GM21529 (cell line): Measurements from ENCODE around the gene CTXND1.

ENCODE experiments used
- ATAC-seq: cut with Tn5 transposase; IDR thresholded peaks from one replicate; pipeline ENCODE4 v1.9.1; 2021; ENCODE audit not compliant: unreplicated experiment

Gene CTXND1

DNA sequence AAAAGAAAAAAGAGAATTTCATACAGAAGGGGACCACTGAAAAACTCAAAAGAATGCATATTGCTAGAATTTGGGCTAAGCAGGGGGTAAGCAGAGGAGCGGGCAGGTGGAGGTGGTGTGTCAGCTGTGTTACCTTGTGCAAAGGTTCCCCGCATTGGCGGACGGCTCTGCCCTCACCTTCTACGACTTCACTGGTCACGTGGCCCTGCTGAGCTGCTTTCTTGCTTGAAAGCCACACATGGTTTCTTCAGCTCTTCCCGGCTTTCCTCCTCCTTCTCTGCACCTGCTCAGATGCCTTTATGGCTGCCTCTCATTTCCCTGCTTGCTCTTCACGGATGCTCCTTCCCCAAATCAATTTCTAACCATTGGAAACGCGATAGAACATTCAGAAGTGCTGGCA is 68.7 kb downstream of the CTXND1 start:
- ATAC-seq: no peak

DNA sequence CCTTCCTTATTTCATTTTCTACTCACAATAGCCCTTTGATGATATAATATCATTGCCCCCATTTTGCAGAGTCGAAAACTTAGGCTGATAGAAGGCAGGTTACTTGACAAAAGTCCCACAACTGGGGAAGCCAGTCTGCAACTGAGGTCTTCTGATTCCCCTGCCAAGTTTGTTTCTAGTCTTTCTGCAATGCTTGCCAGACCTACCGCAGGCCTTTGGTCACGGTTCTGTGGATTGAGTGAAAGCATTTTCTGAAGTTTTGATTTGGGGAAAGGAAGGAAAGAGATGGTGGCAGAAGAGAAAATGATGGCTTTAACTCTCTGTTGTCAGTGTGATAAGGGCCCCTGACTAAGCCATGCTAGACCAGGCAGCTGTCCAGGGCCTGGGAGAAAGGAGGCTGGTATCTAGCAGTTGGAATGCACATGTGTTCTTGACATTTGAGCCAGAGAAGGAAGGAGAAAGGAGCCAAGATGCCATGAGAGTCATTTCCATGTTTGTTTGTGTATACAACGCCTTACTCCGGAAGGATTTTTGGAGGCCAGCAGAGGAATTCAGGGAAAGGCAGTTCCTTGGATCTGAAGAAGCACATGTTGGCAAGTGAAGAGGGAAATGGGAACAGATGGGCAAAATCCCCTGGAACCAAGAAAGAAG is 69.3 kb downstream of the CTXND1 start:
- no peak for ATAC-seq

DNA sequence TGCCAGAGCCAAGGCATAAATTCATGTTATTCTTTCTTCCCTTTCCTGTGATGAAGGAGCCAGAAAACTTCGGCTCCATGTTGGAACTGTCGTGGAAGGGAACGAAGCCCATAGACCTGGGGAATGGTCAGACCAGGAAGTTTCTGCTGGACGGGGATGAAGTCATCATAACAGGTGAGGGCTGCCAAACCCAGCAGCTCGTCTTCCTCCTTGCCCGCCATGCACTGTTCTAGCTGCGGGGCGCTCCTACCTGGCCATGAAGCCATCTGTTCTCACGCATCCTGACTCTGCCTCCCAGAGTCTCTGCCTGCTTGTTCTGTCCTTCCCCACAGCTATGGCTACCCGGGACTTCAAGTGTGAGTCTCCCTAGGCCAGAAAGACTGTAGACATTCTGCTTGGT is 71.0 kb downstream of the CTXND1 start:
- ATAC-seq: no peak

DNA sequence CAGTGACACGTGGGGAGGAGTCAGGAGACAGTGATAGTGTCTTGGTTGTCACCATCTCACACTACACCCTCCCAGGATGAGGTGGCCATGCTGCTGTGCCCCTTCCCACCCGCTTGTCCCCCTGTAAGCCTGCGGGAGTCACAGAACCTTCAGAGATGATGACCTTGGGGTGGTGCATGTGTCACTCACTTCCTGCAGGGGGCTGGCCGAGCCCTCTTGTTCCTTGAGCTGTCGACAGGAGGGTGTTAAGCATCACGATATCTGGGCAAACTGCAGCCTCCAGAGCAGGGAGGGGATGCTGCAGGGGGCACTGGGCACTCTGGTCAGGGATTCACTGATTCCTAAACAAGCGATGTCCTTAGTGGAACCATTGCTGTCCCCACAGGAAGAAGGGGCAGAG is 71.5 kb downstream of the CTXND1 start:
- ATAC-seq: no peak

DNA sequence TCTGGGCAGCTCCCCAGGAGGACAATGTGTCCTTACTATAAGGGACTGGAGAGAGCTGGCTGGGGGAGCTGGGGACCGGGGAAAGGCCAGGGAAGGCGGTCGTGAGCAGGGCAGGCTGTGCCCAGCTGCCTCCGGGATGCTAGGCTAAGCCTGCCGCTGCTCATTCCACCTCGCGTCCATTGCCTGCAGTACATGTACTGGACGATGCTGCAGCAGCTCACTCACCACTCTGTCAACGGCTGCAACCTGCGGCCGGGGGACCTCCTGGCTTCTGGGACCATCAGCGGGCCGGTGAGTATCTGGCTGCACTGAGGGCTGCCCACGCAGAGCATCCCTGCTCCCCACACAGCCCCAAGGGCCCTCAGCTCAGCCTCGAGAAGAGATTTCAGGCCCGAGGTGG is 72.1 kb downstream of the CTXND1 start:
- no peak for ATAC-seq

DNA sequence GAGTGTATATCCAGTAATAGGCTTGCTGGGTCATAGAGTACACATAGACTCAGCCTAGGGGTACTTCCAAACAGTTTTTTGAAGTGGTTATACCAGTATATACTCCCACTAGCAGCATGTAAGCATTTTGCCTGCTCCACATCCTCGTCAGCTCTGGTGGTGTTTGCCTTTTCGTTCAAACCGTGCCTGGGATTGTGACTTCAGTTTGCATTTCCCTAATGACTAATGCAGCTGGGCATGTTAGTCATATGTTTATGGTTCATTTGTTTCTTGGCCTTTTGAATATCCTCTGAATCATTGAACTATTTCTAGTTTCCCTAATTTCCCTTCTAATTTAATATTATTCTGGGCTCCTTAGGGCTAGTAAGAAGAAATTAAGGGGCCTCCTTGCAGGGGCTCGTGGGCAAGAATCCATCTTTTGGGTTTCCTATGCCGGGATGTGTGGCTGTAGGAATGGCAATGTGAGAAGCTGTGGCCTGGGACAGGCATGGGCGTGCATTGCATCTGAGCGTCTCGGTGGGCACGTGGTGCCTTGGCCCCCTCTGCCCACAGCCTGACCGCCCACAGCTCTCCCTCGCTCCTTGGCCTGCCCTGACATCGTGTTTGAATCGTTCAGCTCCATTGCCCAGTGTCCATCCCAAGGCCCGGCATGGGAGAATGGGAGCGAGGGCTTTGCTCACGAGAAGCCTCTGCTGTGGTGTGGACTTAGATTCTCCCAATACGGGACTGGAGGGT is 72.8 kb downstream of the CTXND1 start:
- no peak for ATAC-seq

DNA sequence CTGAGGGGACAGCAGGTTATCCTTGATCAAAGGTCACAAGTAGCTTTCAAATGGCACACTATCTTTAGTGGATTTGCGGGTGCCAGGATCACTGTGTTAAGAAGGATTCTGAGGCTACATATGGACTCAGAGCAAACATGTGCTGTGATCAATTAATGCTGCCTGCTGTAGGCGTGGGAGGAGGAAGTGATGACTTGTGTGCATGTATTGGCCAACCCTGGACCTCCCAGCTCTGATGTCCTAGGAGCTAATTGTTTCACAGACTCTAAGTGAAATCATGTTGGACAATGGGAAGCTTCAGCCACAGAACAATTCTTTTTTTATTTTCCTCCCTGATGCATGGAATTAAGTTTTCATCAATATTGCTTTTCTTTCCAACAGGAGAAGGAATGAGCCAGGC is 74.9 kb downstream of the CTXND1 start:
- ATAC-seq: no peak

DNA sequence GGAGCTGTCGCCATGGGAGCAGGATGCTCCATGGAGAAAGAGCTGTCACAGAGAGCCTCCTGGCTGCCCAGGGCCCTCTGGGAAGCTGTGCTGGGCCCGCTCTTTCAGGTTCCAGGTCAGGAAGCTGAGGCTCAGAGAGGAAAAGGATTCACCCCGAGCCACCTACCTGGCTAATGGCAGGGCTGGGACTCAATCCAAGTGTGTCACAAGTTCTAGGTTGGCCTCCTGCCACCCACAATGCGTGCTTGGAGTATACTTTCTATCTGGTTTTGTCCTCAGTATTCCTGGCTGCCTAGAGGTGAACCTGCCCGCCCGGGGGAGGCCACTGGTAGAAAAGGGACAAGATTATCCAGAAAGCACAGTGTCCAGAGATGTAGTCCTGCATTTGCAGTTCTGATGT is 75.6 kb downstream of the CTXND1 start:
- ATAC-seq: no peak

DNA sequence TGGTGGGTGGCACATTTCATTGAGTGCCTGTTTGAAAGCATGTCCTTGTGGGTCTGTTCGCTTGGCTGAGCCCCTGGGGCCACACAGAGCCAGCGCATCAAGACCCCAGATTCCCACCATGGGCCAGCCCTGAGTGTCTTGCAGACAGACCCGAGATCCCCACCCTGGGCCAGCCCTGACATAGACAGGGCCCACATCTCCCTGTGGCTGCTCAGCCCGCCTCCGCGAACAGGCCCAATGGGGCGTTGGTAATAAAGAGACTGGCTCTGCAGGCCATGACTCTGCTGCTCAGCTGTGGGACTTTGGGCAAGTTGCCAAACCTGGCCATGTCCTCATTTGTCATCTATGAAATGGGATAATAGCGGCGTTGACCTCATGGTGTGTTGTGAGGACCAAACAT is 76.6 kb downstream of the CTXND1 start:
- ATAC-seq: no peak

DNA sequence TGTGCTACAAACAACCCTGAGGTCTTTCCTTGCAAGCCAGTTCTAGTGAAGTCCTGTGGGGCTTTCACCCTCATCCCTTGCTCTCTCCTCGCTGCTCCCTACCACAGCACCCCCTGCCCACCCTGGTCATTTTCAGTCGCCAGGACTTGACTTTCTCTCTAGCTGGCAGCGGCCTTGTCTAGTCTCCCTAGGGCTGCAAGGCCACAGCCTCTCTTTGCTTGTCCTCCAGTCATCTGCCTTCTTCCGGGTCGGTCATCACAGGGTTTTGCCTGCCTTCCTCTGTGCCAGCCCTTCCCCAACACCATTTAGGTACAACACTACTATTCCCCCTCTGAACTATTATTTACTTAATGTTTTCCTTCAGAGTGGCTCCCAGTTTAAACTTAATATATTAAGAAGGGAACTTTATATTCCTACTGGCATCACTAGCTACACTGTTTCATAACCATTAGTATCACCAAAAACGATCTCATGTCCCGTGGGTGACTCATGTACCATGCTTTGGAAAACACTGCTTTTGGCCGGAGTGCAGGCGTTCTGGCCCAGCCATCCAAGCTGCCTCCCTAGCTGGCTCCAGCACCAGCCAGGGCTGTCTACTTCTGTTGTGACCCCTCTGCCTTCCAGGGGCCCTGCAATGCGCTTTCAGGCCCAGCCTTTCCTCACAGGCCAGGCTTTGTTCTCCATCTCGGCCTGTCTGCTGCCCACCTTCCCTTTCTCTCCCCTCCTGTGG is 77.8 kb downstream of the CTXND1 start:
- no peak for ATAC-seq

DNA sequence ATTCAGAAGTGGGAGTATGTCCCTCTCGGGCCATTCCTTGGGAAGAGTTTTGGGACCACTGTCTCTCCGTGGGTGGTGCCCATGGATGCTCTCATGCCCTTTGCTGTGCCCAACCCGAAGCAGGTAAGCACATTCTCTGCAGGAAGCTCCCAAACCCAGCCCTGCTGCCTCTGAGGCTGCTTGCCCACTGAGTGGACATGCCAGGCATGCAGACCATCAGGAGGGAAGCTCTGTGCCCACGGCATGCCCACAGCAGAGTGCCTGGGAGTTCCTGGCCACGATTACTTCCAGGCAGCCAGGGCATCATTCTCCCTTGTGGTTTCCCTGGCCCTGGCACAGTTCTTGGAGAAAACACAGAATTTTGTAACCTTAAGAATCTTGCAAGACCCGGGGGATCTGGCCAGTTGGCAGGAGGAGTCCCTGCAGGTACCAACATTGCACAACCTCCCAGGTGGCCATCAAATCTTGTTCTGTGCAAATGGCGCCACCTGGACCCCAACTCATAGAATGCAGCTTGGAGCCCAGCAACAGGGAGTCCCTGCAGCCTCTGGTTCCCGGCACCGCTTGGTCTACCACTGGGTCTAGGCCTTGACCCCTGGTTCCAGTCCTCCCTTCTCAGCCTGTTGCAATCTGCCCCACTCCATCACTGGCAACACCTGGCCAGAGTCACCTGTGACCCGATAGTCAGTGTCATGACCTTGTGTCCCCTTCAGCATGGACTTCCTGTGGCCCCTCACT is 78.8 kb downstream of the CTXND1 start:
- ATAC-seq: peak; percentile 72

DNA sequence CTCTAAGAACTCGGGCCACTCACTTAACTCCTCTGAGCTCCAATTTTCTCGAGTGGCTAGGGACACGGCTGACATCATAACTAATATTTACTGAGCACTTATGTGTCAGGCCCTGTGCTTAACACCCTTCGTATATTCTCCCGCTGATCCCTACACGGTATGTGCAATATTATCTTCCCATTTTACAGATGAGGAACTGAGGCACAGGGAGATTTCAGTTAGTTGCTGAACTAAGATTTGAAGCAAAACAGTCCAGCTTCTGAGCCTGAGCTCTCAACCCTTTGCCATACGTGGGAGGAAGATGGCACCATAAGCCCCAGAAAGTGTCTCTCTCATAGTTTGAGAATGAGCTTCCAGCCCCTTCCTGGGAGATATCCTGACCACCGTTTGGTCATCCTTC is 79.6 kb downstream of the CTXND1 start:
- ATAC-seq: no peak

DNA sequence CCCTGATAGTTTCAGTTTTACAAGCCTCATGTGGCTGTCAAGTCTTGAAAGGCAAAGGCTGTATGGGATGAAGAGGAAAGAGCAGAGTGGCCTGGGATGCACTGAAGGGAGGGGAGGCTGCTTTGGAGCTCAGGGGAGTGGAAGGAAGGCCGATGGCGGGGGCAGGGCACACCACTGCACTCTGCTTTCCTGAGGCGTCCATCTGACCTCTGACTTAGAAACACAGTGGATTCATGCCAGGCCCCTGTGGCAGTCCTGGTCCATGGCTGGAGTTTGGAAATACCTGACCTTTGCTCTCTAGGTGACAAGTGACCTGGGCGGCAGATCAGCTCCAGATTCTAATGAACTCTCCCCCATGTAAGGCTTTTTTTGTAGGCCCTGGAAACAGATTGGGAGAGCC is 80.2 kb downstream of the CTXND1 start:
- no peak for ATAC-seq

DNA sequence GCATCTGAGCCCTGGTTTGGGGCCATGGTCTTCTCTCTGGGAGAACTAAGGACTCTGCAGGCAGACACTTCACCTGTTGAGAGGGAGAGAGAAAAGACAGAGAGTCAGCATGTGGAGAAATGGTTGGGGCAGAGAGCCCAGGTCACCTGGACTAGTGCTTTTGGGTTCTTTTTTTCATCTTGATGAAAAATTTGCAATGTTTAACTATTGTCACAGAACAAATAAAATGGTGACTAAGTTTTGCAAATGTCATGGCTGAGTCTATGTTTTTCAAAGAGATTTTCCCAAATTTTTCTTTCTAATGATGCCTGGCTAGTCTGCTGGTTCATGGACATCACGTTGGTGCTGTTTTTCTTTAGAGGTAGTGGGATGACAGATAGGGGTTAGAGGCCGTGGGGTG is 81.4 kb downstream of the CTXND1 start:
- ATAC-seq: no peak

DNA sequence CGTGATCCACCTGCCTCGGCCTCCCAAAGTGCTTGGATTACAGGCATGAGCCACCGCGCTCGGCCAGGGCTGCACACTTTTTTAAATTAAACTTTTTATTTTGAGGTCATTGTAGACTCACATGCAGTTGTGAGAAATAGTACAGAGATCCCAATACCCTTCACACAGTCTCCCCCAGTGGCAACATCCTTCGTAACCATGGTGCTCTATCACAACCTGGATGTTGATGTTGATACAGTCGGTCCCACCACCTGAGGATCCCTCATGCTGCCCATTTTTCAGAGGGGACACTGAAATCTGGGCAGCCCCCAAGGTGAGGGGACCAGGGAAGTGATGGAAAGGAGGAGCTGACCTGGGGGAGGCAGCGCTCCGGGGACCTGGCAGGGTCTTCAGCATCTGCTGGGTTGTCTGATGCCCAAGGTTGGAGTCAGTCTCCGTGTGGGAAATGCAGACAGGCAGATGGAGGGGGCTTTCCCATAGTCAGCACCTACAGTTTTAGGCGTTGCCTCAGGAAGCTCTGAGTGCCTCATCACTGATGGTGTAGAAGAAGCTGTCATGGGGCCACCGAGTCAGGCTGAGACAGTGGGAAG is 82.2 kb downstream of the CTXND1 start:
- no peak for ATAC-seq

DNA sequence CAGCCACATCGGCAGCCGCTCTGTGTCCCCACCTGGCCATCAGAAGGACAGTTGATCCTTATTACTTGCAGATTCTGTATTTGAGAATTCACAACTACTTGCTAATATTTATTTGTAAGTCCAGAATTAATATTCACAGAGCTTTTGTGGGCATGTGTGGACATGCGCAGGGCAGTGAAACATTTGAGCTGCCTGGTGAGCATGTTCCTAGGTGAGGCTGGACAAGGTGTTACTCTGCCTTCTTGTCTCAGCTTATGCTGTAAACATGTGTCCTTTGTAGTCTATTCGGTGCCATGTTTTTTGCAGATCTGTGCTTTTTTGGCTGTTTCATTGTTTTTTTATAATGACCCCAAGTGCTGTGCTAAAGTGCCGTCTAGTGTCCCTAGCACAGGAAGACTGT is 83.6 kb downstream of the CTXND1 start:
- no peak for ATAC-seq

DNA sequence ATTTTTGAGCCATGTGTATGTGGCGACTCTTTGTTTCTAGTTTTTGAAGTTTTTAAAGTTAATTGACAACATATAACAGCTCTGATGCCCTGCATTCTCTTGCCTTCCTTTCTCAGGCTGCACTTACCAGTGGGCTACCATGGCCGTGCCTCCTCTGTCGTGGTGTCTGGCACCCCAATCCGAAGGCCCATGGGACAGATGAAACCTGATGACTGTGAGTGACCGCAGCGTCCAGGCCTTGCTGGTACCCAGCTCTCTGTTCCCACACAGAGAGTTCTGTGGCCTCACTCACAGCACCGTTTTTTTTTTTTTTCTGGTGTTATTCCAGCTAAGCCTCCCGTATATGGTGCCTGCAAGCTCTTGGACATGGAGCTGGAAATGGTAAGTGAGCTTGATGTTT is 84.1 kb downstream of the CTXND1 start:
- no peak for ATAC-seq

DNA sequence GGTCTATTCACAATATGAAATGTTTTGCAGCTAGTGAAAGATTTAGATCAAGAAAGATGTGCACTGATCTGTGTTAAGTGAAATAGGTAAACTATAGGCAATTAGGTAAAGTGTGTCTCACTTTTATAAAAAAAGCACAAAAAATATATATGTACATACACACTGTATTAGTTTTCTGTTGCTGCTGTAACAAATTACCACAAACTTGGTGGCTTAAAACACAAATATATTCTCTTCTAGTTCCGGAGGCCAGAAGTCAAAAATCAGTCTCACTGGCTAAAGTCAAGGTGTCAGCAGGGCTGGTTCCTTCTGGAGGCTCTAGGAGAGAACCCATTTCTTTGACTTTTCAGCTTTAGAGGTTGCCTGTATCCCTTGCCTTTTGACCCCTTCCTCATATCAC is 88.1 kb downstream of the CTXND1 start:
- no peak for ATAC-seq

DNA sequence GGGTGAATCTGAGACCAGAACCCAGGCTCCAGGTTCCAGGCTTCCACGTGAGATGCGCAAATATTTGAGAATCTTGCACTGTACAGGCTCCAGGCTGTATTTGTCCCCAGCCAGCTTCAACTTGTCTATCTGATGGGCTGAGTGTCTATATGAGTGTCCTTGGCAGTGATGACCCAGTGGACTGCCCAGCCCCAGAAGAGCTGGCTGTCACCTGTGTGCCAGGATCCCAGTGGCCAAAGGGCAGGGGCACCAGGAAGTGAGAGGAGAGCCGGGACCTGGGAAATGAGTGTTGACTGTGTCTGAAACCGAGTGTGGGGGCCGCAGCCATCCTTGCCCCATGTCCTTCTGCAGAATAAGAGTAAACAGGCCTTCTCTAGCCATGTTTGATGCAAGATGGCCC is 88.8 kb downstream of the CTXND1 start:
- ATAC-seq: no peak

DNA sequence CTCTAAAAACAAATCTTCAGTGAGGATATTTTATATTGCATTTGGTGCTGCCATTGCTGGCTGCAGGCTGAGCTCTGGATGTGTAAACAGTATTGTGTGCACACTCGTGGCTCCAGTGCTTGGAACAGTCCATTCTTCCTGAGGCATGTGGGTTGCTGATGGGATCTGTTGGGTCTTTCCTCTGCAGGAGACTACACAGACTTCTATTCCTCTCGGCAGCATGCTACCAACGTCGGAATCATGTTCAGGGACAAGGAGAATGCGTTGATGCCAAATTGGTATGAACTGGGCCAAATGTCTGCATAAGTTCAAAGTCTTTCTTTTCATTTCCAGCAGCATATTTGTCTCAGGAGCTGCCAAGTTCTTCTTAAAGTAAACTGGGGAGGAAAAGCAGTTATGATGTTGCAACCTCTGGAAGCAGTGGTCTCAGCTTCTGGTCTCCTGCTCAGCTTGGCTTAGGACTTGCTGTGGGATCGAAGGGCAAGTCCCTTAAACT is 89.9 kb downstream of the CTXND1 start:
- ATAC-seq: no peak

DNA sequence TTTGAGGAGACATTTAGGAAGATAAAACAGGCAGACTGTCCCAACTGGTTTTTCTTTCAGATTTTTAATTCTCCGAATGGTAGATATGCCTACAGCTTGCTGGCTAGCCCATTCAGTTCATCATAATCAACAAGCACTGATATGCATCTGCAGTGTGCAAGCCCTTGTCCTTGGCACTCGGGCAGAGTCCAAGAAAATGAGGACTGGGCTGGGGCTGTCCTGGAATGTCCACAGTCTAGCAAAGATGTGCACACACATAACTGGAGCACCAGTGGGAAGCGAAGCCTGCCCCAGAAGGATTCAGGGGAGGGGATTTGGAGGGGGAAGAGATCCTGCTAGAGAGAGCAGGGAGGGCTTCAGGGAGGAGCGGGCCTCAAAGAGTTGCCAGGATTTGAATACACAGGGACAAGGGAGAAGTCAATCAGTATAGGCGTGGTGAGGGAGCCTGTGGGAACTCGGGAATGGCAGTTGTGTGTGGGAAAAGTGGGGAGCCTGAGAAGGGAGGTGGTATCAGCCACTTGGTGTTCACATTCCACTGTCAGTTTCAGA is 90.5 kb downstream of the CTXND1 start:
- ATAC-seq: no peak
